Right renal cortex interstitium (tissue), 3 donors: ENCODE results near the gene TMOD1. TPM values are rescaled to one million over a fixed set of nuclear protein-coding genes. Genes with fewer than 3 reads are reported as not detected.
"Not testable (repeated sequence)": the region's sequence is repeated elsewhere in the genome, so short reads cannot be mapped to it uniquely, and the experiment has no call there.

ENCODE experiments used
- DNase-seq, 3 donors: peaks; one replicate each; pipeline ENCODE4 v3.0.0-alpha.2; 2013; ENCODE audit warnings: low read depth in 3 of 3, low spot score in 2 of 3
- polyA plus RNA-seq, 3 donors: library from polyadenylated mRNA; unstranded; fragments of 120-200 nt; gene quantifications; one replicate each; pipeline ENCODE4 v1.2.1, GENCODE V29; 2013; ENCODE audit not compliant: insufficient read length in 3 of 3

Gene TMOD1
- polyA plus RNA-seq, 3 donors = 2.0 to 3.0 (median 2.1) TPM

- not testable (repeated sequence) for DNase-seq
Observed at GRCh38 chr9:97497558-97498375, 3.7 kb upstream of the TMOD1 start.

- DNase-seq = not testable (repeated sequence)
Observed at GRCh38 chr9:97498846-97499245, 2.6 kb upstream of the TMOD1 start.

GRCh38 chr9:97500263-97500662, 1.2 kb upstream of the TMOD1 start:
- DNase-seq = no peak

- DNase-seq = no peak
Observed at GRCh38 chr9:97500765-97501176, 695 bp upstream of the TMOD1 start.

DNA sequence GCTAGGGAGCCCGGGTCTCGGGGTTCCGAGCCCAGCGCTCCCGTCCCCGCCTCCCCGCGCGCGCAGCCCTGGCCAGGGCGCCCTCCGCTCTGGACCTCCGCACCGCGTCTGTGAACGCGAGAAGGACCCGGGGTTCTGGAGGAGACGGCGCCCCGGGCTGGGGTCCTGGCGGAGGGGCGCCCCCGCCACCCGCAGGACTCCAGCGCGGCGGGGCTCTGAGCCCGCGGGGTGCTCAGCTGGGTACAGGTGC, 431 bp downstream of the TMOD1 start:
- DNase-seq = no peak

- no peak for DNase-seq
Observed at GRCh38 chr9:97502222-97502983, 937 bp downstream of the TMOD1 start.

DNA sequence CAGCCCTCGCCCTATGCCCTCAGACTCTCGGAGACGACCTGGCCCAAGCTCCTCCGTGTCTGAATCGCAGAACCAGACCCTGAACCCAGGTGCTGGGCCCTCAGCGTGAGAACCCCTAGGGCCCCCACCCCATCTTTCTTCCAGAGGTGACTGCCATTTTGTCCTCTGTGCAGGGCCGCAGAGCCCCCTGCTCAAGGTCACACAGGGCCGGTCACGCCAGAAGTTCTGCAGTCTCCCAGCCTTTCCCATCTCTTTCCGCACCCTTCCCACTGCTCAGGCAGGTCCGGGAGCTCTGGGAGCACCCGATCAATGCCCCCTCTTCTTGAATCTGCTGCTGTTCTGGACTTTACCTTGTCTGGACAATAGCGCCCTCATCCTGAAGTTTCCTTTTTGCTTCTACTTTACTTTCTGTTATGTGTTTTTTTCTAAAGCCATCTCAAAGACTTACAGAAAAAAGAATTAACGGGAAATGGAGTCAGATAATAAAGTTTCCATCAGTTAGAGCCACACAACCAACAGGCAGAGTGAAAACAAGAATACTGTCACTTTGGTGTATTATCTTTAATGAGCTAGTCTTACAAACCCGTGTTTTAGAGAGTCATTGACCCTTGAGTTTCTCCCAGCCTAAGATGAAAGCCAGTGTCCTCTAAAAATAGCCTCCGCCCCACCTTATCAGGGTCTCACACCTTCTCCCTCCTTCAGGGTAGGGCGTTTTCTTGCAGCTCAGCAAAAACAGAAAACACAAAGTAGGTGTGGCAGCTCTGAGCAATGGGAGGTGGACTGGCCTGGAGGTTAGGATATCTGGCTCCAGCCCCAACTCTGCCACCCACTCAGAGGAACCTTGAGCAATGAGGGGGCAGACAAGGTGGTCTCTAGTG, 1.8 kb downstream of the TMOD1 start:
- no peak for DNase-seq

DNA sequence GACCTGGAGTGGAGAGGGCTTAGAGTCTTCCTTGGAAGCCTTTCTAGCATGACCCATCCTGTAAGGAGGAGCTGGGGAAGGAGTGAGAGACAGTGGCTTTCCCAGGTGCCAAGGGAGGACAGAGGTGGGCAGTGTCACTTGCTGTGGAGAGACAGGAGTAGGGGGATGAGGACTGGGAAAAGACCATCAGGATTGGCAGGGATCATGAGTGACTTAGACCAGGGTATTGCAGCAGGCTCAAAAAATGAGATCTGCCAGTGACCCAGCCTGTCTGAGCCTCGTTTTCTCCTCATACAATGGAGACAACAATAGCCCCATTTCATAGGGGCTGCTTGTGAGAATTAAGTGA, 2.4 kb downstream of the TMOD1 start:
- DNase-seq = no peak

GRCh38 chr9:97504381-97505216, 3.1 kb downstream of the TMOD1 start:
- no peak for DNase-seq

DNA sequence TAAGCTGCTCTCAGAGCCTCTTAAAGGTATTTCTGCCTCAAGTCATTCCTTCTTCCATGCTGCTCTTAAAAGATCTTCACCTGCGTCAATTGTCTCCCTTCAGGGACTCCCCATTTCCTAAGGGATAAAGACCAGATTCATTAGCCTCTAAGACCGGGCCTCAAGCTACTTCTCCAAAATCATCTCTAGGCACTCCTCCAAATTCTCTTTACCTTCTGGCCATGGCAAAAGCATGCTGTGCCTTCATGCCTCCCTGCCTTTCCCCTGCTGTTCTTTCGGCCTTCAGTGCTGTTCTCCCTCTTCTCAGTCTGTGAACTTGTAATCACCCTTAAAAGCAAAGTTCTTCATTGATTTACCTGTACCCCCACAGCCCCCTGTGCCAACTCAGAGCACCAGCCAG, 4.4 kb downstream of the TMOD1 start:
- no peak for DNase-seq

GRCh38 chr9:97506306-97506705, 4.8 kb downstream of the TMOD1 start:
- DNase-seq = no peak

- no peak for DNase-seq
Observed at GRCh38 chr9:97506787-97507186, 5.3 kb downstream of the TMOD1 start.

- no peak for DNase-seq
Observed at GRCh38 chr9:97507428-97507984, 6.0 kb downstream of the TMOD1 start.

DNA sequence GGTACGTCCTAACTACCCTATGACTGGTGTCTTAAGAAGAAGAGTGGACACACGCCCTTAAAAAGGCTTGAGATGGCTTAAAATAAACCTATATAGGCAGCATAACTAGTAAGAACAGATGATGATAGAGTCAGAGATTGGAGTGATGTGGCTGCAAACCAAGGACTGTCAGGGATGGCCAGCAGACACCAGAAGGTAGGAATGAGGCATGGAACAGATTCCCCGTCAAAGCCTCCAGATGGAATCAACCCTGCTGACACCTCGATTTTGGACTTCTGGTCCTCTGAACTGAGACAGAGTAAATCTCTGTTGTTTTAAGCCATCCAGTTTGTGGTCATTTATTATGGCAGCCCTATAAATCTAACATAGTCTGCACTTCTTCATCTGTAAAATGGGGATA, 7.4 kb downstream of the TMOD1 start:
- no peak for DNase-seq

DNA sequence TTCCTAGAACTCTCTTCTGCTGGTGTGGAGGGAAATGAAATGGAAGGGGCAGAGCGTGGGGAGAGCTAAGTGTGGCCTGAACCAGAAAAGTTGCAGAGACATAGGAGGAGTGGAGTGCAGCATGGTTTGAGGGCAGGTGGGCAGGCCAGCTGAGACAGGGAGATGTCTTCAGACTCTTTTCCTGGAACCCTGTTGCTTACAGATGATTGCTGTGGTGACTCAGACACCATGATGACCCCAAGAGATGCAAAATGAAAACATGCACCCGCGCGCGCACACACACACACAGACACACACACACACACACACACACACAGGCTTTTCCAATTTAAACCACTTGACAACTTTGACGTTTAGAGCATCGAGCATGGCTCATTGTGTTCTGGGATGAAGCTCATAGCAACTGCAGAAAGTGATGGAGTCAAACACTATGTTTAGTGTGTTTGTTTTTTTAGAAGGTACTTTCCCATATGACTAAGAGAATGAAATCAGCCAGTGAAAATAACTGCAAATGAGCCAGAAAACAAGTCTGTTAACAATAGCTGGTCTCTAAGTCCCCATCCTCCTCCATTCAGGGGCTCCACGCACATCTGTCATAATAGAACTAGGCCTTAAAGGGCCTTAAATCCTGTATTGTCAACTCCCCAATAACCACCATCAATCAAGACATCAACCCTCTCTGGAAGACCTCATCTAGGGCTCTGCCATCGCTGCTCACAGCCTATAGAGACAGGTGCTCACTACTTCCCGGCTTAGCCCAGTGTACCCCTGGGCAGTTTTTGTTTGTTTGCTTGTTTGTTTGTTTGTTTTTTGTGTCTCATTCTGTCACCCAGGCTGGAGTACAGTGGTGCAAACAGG, 9.6 kb downstream of the TMOD1 start:
- DNase-seq = no peak

DNA sequence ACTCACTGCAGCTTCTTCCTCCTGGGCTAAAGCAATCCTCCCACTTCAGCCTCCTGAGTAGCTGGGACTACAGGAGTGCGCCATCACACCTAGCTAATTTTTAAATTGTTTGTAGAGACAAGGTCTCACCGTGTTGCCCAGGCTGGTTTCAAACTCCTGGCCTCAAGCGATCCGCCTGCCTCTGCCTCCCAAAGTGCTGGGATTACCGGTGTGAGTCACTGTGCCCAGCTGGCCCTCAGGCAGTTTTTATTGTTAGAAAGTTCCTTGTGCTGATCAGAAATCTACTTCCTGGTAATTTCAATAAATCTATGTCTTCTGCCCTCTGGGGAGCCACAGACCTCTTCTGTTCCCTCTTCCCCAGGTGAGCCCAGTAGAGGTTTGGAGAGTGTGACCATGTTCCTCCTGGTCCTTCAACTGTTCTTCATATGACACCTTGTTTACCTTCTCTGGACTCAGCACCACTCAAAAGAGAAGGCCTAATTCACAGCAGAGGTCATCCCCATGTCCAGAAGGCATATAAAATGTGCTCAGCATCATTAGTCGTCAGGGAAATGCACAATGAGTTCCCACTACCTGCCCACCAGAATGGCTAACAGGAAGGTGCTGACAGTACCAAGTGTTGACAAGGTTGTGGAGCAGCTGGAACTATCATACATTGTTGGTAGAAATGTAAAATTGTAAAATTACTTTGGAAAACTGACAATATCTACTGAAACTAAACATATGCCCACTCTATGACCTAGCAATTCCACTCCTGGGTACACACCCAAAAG, 10.4 kb downstream of the TMOD1 start:
- no peak for DNase-seq

GRCh38 chr9:97512966-97513560, 11.6 kb downstream of the TMOD1 start:
- no peak for DNase-seq

DNA sequence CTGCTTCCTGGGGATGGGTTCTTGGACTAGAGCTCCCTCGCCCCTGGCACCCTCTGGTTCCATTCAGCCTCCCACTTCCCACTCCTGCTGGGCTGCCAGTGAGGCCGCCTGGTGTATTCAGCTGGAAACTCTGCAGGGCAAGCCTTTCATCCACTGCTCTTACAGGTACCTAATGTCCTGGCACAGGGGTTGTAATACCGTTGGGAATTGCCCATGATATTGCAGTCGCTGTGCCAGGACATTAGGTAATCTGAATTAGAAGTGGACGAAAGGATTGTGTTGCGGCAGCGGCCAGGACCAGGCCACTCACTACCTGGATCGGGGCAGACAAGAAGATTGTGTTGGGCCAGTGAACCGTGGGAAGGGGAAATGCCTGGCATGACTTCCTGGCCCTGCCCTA, 13.1 kb downstream of the TMOD1 start:
- DNase-seq = no peak
